Left lung (tissue), 10 donors: Measurements from ENCODE around the gene KPTN. TPM values are rescaled to one million over a fixed set of nuclear protein-coding genes. Genes with fewer than 3 reads are reported as not detected.
A peak's percentile ranks its signal among the peaks of the same experiment; 100 is the strongest.

Experiments
- ATAC-seq: fragments of 200-7000 bp; cut with Tn5 transposase; one replicate; pipeline ENCODE4 v1.9.1; 2020; ENCODE audit warnings: moderate library complexity
- DNase-seq, 4 donors: peaks; one replicate each; pipeline ENCODE4 v3.0.0-alpha.2; 2013 to 2020
- H3K27ac ChIP-seq, 2 donors: fragments of 200-600 bp; sonication (generic) in 1 of 2; one replicate each; pipeline versions ENCODE4 v1.5.0 to v1.8.0; 2020 to 2021
- H3K27me3 ChIP-seq, 2 donors: fragments of 200-600 bp; sonication (generic) in 1 of 2; one replicate each; pipeline versions ENCODE4 v1.5.0 to v1.8.0; 2020 to 2021
- H3K36me3 ChIP-seq, 2 donors: fragments of 200-600 bp; sonication (generic) in 1 of 2; one replicate each; pipeline versions ENCODE4 v1.5.0 to v1.8.0; 2020 to 2021
- H3K4me1 ChIP-seq, 2 donors: fragments of 200-600 bp; one replicate each; pipeline ENCODE4 v1.8.0; 2021
- H3K4me3 ChIP-seq, 2 donors: fragments of 200-600 bp; sonication (generic) in 1 of 2; one replicate each; pipeline versions ENCODE4 v1.5.0 to v1.8.0; 2020 to 2021; ENCODE audit warnings: mild to moderate bottlenecking in 1 of 2
- H3K9me3 ChIP-seq, 2 donors: fragments of 200-600 bp; sonication (generic) in 1 of 2; one replicate each; pipeline versions ENCODE4 v1.5.0 to v1.8.0; 2020 to 2021
- CTCF ChIP-seq, 2 donors: fragments of 200-600 bp; sonication (generic) in 1 of 2; IDR thresholded peaks; one replicate each; pipeline versions ENCODE4 v1.5.0 to v1.8.0; 2021; ENCODE audit warnings: antibody characterized with exemption in 2 of 2
- intact Hi-C, 2 donors: fragments of 100-400 bp; cut with DNase I; formaldehyde crosslinking; loops; one replicate each; pipeline versions ENCODE4 v1.11.2 to v1.14.2; 2022
- polyA plus RNA-seq, 6 donors: library from polyadenylated mRNA; unstranded; fragments of 120-200 nt; gene quantifications; one replicate each; pipeline ENCODE4 v1.2.1, GENCODE V29; 2013; ENCODE audit not compliant: insufficient read length in 6 of 6
- total RNA-seq, 2 donors: library from RNA; stranded (reverse); fragmentation: NEBNext Ultra II Directional; extraction: Animal tissue kit (Norgen Biotek cat#: 25700); gene quantifications; one replicate each; pipeline ENCODE4 v1.2.1, GENCODE V29; 2021
- donor health status: DM: no; HTN: yes; CAD: no.
- donor health status: DM: no; HTN: no; CAD: no.

The KPTN gene
- total and polyA plus RNA-seq, 8 donors, result 12.0 to 17.8 (median 14.2) TPM

DNA sequence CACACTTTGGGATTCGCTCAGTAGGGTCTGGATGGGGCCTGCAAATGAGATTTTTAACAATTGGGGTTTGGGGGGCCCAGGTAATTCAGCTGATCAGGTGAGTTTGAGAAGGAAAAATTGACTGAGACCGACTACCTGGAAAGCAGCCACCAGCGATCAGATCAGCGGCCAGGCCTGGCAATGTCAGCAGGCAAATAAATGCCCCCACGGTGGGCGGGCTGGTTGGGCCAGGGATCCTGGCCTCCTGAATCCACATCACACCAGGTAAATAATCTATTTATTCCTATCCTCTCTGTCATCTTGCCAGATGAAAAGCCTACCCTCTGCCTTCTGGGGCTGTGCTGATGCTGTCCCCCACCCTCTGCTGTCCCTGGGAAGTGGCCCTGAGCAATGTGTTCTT is 21.5 kb upstream of the KPTN start:
- TF ChIP-seq CTCF (IDR thresholded peaks at IDR 0.05), result no peak
- H3K36me3 ChIP-seq, result peaks cover 0 to 56% of the 10 kb centered on the region in 2 donors

DNA sequence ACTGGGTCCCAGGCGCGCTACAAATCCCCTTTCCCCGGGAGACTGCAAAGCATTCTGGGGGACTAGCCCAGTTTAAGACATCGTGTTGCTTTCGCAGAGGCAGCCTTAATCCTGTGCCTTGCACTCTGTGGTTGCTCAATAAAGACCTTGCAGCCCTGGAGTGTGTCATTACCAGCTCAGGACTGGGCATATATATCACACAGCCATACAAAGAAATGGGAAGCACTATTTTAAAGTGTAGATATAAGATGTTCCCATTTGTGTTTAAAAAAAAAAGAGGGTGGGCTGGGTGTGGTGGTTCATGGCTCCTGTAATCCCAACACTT is 19.8 kb upstream of the KPTN start:
- no peaks in the 10 kb centered on the region for H3K27me3 ChIP-seq
- TF ChIP-seq CTCF (IDR thresholded peaks at IDR 0.05), result no peak
- intact Hi-C loops, result no loop called here

More for the DNA sequence above, 21.5 kb upstream of the KPTN start:
- H3K27ac ChIP-seq, result no peak overlapping the region
- no peaks in the 10 kb centered on the region for H3K27me3 ChIP-seq
- DNase-seq (peak in 1 of 4 donors; percentile 43), ATAC-seq (no peak)
- peaks cover 8 to 38% of the 10 kb centered on the region in 2 donors for H3K4me1 ChIP-seq
- no peak overlapping the region for H3K4me3 ChIP-seq
- no peaks in the 10 kb centered on the region for H3K9me3 ChIP-seq
- intact Hi-C loops, result no loop called here

GRCh38 chr19:47503130-47503825 is 19.3 kb upstream of the KPTN start:
- no peaks in the 10 kb centered on the region for H3K9me3 ChIP-seq
- H3K27ac ChIP-seq, result no peak overlapping the region
- peaks cover 0 to 78% of the 10 kb centered on the region in 2 donors for H3K36me3 ChIP-seq
- ATAC-seq (no peak), DNase-seq (peak in 1 of 4 donors; percentile 42)
- intact Hi-C loops, result no loop called here
- TF ChIP-seq CTCF (IDR thresholded peaks at IDR 0.05), result no peak
- H3K4me3 ChIP-seq, result no peak overlapping the region
- no peaks in the 10 kb centered on the region for H3K27me3 ChIP-seq
- peaks cover 0 to 16% of the 10 kb centered on the region in 2 donors for H3K4me1 ChIP-seq

More for the DNA sequence above, 19.8 kb upstream of the KPTN start:
- Histone ChIP-seq H3K4me3 (no peak overlapping the region), H3K36me3 (peaks cover 0 to 73% of the 10 kb centered on the region in 2 donors), H3K27ac (no peak overlapping the region), H3K9me3 (no peaks in the 10 kb centered on the region), H3K4me1 (peaks cover 0 to 20% of the 10 kb centered on the region in 2 donors)
- ATAC-seq (no peak), DNase-seq (no peak)

- ATAC-seq, result no peak
- intact Hi-C loops, result no loop called here
- Histone ChIP-seq H3K27ac (no peak overlapping the region), H3K27me3 (no peaks in the 10 kb centered on the region), H3K9me3 (no peaks in the 10 kb centered on the region), H3K4me3 (no peak overlapping the region), H3K36me3 (peaks cover 0 to 93% of the 10 kb centered on the region in 2 donors), H3K4me1 (no peaks in the 10 kb centered on the region)
- DNase-seq, result peak in 1 of 4 donors; percentile 57
- no peak for TF ChIP-seq CTCF (IDR thresholded peaks at IDR 0.05)
Observed at GRCh38 chr19:47499863-47500830, 16.1 kb upstream of the KPTN start.

GRCh38 chr19:47499371-47499770 is 15.4 kb upstream of the KPTN start:
- TF ChIP-seq CTCF (IDR thresholded peaks at IDR 0.05), result no peak
- Histone ChIP-seq H3K4me3 (no peak overlapping the region), H3K36me3 (peaks cover 0 to 96% of the 10 kb centered on the region in 2 donors), H3K4me1 (no peaks in the 10 kb centered on the region), H3K27me3 (no peaks in the 10 kb centered on the region), H3K27ac (no peak overlapping the region), H3K9me3 (no peaks in the 10 kb centered on the region)
- intact Hi-C loops, result no loop called here
- DNase-seq, result peak in 1 of 4 donors; percentile 32
- ATAC-seq, result no peak
